IPS DF 6.9 (cell line): Measurements from ENCODE around the gene CDH4.
"Not testable (repeated sequence)": the region's sequence is repeated elsewhere in the genome, so short reads cannot be mapped to it uniquely, and the experiment has no call there.

Source experiments
- DNase-seq: peaks from one replicate; pipeline ENCODE4 v3.0.0-alpha.2; 2013; ENCODE audit warnings: low read depth, low spot score
- H3K27ac ChIP-seq: one replicate; pipeline ENCODE4 v1.5.1; 2013; ENCODE audit warnings: low read length, control low read depth
- H3K27me3 ChIP-seq: 2 replicates; pipeline ENCODE4 v1.6.1; 2013; ENCODE audit warnings: mild to moderate bottlenecking, low read length; ENCODE audit not compliant: control insufficient read depth, insufficient read depth
- H3K36me3 ChIP-seq: 2 replicates; pipeline ENCODE4 v1.6.1; 2013; ENCODE audit warnings: low read length; ENCODE audit not compliant: control insufficient read depth, insufficient read depth
- H3K4me1 ChIP-seq: 2 replicates; pipeline ENCODE4 v1.6.1; 2013; ENCODE audit warnings: low read length; ENCODE audit not compliant: control insufficient read depth, insufficient read depth
- H3K4me3 ChIP-seq: 2 replicates; pipeline ENCODE4 v1.5.1; 2013; ENCODE audit warnings: mild to moderate bottlenecking, low read length
- H3K9me3 ChIP-seq: 2 replicates; pipeline ENCODE4 v1.6.1; 2013; ENCODE audit warnings: low read length, inconsistent platforms; ENCODE audit not compliant: control insufficient read depth, insufficient read depth
- WGBS: extraction: QIAGEN DNeasy Blood & Tissue Kit; methylation state at CpG from one replicate; pipeline ENCODE4 v1.1.7; 2013; ENCODE audit warnings: mixed read lengths, missing lambda C conversion rate; ENCODE audit not compliant: insufficient read length, insufficient coverage; 5-methylcytosine and 5-hydroxymethylcytosine counted together

The CDH4 gene

GRCh38 chr20:61968036-61968810 lies 716.2 kb downstream of the CDH4 start:
- no peaks in the 10 kb centered on the region for H3K9me3 ChIP-seq
- no peak overlapping the region for H3K4me3 ChIP-seq
- H3K27me3 ChIP-seq: no peaks in the 10 kb centered on the region
- H3K4me1 ChIP-seq: peaks cover 5% of the 10 kb centered on the region; the same call in 1 of the 2 replicates
- no peak for DNase-seq
- no peaks in the 10 kb centered on the region; the same call in 1 of the 2 replicates for H3K36me3 ChIP-seq
- no peak overlapping the region for H3K27ac ChIP-seq
- WGBS: no CpG with 5 or more reads among the region's 22 CpGs

- H3K27ac ChIP-seq: no peak overlapping the region
- H3K9me3 ChIP-seq: no peaks in the 10 kb centered on the region
- WGBS: no CpG with 5 or more reads among the region's 11 CpGs
- peaks cover 5% of the 10 kb centered on the region; the same call in 1 of the 2 replicates for H3K4me1 ChIP-seq
- no peak overlapping the region for H3K4me3 ChIP-seq
- DNase-seq: no peak
- H3K36me3 ChIP-seq: peaks cover 2% of the 10 kb centered on the region
- no peaks in the 10 kb centered on the region for H3K27me3 ChIP-seq
Observed at GRCh38 chr20:61968932-61969331, 716.9 kb downstream of the CDH4 start.

GRCh38 chr20:61969806-61970205 lies 717.7 kb downstream of the CDH4 start:
- Histone ChIP-seq H3K36me3 (peaks cover 7% of the 10 kb centered on the region), H3K4me1 (peaks cover 5% of the 10 kb centered on the region; the same call in 1 of the 2 replicates), H3K27ac (no peak overlapping the region), H3K4me3 (no peak overlapping the region), H3K27me3 (no peaks in the 10 kb centered on the region), H3K9me3 (no peaks in the 10 kb centered on the region)
- no CpG with 5 or more reads among the region's 27 CpGs for WGBS
- DNase-seq: no peak

- Histone ChIP-seq H3K27me3 (no peaks in the 10 kb centered on the region), H3K27ac (no peak overlapping the region), H3K36me3 (peaks cover 7% of the 10 kb centered on the region), H3K4me1 (peaks cover 5% of the 10 kb centered on the region; the same call in 1 of the 2 replicates), H3K4me3 (no peak overlapping the region), H3K9me3 (no peaks in the 10 kb centered on the region)
- no CpG with 5 or more reads among the region's 14 CpGs for WGBS
- no peak for DNase-seq
Observed at GRCh38 chr20:61970357-61970756, 718.3 kb downstream of the CDH4 start.

- H3K27me3 ChIP-seq, H3K4me1 ChIP-seq, DNase-seq, H3K4me3 ChIP-seq, H3K27ac ChIP-seq, H3K9me3 ChIP-seq: not testable (repeated sequence)
- WGBS: no CpG with 5 or more reads among the region's 13 CpGs
- H3K36me3 ChIP-seq: peaks cover 10% of the 10 kb centered on the region
Observed at GRCh38 chr20:61971595-61971994, 719.5 kb downstream of the CDH4 start.

- no CpG with 5 or more reads among the region's 27 CpGs for WGBS
Observed at GRCh38 chr20:61972636-61973508, 720.8 kb downstream of the CDH4 start.

GRCh38 chr20:61973515-61974356 lies 721.7 kb downstream of the CDH4 start:
- no CpG with 5 or more reads among the region's 25 CpGs for WGBS
- no peak for DNase-seq

More at GRCh38 chr20:61972636-61973508, 720.8 kb downstream of the CDH4 start:
- peaks cover 11% of the 10 kb centered on the region for H3K36me3 ChIP-seq
- no peaks in the 10 kb centered on the region for H3K27me3 ChIP-seq
- H3K9me3 ChIP-seq: no peaks in the 10 kb centered on the region
- peaks cover 3% of the 10 kb centered on the region; the same call in 1 of the 2 replicates for H3K4me1 ChIP-seq
- H3K27ac ChIP-seq: no peak overlapping the region
- DNase-seq: no peak
- H3K4me3 ChIP-seq: no peak overlapping the region

GRCh38 chr20:61974357-61974665 lies 722.2 kb downstream of the CDH4 start:
- Histone ChIP-seq H3K27me3 (no peaks in the 10 kb centered on the region), H3K36me3 (peaks cover 11% of the 10 kb centered on the region), H3K4me1 (peaks cover 3% of the 10 kb centered on the region; the same call in 1 of the 2 replicates), H3K27ac (no peak overlapping the region), H3K9me3 (no peaks in the 10 kb centered on the region), H3K4me3 (no peak overlapping the region)
- WGBS: no CpG with 5 or more reads among the region's 14 CpGs
- no peak for DNase-seq

More at GRCh38 chr20:61973515-61974356, 721.7 kb downstream of the CDH4 start:
- H3K27ac ChIP-seq: no peak overlapping the region
- H3K4me3 ChIP-seq: no peak overlapping the region
- no peaks in the 10 kb centered on the region for H3K27me3 ChIP-seq
- H3K9me3 ChIP-seq: no peaks in the 10 kb centered on the region
- H3K4me1 ChIP-seq: peaks cover 3% of the 10 kb centered on the region; the same call in 1 of the 2 replicates
- H3K36me3 ChIP-seq: peaks cover 11% of the 10 kb centered on the region

- Histone ChIP-seq H3K27me3 (no peaks in the 10 kb centered on the region), H3K27ac (no peak overlapping the region), H3K4me3 (no peak overlapping the region), H3K9me3 (no peaks in the 10 kb centered on the region), H3K4me1 (peaks cover 3% of the 10 kb centered on the region; the same call in 1 of the 2 replicates), H3K36me3 (peaks cover 11% of the 10 kb centered on the region)
- no CpG with 5 or more reads among the region's 11 CpGs for WGBS
- DNase-seq: no peak
Observed at GRCh38 chr20:61975407-61976129, 723.5 kb downstream of the CDH4 start.
